Measurements from ENCODE around the gene SLC66A2.
"Not testable (repeated sequence)": the region's sequence is repeated elsewhere in the genome, so short reads cannot be mapped to it uniquely, and the experiment has no call there.

Gene SLC66A2

DNA sequence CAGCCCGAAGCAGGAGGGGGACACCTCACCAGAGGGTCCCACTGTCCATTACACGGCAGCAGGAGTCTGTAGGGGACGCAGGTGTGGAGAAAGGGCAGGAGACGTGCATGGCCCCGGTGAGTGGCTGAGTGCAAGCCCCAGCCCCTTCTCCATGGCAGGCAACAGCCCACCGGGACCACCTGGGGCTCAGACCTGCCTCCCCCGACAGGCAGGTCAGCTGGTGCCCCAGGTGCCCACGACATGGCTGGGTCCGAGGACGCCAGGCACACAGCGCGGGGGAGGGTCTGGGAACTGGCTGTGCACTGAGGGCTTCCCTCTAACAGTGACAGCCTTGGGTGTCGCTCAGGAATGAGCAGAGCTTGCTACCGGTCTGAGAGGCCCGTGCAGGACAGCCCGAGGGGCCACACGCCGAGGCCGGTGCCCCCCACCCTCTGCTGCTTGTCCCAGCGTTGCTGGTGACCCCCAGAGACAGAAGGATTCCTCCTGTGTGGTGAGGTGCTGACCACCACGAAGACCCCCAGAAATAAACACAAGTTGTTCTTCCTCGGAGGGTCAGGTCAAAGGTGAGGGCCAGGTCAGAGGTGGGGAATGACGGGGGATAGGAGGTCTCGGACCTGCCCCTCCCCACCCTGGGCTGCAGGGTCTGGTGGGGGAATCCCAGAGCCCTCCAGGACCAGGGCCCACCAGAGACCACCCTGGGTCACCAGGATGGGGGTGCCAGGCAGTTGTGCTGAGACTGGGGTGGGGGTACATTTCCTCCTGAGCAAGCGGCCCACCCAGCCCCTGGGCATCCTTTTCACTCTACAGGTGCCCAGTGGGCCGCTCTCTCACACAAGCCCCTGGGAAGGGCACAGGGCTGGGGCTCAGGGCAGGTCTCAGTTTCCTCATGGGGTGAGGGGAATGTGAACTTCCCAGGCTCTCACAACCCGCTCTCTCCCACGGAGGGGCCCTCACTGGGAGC is 50.6 kb downstream of the SLC66A2 start:
- no peak for DNase-seq

DNA sequence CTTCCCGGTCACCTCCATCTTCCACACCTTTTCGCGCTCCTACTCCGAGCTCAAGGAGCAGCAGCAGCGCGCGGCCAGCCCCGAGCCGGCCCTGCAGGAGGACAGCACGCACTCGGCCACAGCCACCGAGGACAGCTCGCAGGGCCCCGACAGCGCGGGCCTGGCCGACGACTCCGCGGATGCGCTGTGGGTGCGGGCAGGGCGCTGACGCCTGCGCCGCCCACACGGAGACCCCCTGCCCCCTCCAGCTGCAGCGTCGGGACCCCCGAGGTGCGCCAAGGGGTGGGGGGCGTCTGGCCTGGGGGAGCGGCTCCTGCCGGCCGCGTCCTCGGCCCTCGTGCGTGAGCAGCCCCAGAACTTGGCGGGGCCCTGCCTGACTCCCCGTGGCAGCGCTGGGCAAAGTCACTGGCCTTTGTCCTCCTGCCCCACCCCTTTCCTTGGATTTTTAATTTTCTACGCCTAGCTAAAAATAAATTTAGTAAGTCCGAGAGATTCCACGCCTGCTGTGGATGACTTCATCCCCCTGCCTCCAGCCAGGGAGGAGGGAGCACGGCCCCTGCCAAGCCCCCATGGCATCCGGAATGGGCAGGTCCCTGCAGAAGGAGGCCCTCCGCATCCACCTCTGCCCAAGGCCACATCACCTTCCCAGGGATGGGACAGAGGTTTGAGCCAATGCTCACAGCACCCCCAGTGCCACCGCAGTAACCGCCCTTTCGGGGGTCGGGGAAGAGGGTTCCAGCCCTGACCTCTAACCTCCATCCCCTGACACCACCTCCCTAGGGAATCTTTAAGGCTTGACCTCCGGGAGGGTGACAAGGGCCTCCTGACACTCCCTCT is 51.6 kb downstream of the SLC66A2 start:
- no peak for DNase-seq

DNA sequence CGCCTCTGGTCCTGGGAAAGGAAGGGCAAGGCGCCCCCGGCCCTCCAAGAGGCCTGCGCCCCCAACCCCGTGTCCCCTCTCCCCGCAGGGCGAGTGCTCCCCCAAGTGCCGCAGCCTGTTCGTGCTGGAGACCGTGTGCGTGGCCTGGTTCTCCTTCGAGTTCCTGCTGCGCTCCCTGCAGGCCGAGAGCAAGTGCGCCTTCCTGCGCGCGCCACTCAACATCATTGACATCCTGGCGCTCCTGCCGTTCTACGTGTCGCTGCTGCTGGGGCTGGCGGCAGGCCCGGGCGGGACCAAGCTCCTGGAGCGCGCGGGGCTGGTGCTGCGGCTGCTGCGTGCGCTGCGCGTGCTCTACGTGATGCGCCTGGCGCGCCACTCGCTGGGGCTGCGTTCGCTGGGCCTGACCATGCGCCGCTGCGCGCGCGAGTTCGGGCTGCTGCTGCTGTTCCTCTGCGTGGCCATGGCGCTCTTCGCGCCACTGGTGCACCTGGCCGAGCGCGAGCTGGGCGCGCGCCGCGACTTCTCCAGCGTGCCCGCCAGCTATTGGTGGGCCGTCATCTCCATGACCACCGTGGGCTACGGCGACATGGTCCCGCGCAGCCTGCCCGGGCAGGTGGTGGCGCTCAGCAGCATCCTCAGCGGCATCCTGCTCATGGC is 52.4 kb downstream of the SLC66A2 start:
- no peak for DNase-seq

DNA sequence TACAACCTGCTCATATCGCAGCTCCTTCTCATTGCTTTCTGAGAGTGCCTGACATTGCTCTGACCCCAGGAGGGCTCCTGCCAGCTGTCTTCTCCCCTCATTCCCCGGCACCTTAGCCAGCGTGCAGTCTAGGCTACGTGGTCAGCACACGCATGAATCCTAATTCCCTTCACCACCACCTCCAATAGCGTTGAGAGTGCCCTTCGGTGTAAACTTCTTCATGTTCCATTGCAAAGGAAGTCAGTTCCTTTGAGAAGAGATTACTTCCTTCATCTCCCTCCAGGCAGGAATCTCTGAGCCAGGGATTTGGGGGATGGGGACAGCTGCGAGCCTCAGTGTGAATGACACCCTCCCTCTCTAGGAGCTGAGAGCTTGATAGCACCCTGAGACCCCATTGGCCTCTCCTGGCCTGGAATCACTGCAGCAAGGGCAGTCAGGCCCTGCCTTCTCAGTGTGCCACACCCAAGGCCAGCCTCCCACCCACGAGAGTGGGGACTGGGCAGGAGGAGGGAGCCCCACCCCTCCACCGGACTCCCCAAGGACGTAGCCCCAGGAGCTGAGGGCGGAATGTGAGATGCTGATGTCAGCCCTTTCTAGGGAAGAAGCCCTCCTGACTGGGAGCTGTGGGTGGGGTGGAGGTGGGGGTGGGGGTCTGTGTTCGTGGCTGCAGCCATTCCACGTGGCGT is 53.4 kb downstream of the SLC66A2 start:
- DNase-seq, result no peak

DNA sequence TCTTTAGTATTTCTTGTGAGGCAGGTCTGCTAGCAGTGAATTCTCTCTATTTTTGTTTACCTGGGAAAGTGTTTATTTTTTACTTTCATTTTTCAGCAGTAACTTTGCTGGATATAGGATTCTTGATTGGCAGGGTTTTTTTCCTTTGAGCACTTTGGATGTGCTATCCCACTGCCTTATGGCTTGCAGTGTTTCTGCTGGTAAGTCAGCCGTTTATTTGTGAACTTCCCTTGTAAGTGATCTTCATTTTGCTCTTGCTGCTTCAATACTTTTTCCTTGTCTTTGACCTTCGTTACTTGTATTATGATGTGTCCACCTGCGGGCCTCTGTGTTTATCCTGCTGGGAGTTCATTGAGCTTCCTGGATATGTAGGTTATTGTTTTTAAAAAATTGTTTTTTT is 54.7 kb downstream of the SLC66A2 start:
- DNase-seq, result no peak

DNA sequence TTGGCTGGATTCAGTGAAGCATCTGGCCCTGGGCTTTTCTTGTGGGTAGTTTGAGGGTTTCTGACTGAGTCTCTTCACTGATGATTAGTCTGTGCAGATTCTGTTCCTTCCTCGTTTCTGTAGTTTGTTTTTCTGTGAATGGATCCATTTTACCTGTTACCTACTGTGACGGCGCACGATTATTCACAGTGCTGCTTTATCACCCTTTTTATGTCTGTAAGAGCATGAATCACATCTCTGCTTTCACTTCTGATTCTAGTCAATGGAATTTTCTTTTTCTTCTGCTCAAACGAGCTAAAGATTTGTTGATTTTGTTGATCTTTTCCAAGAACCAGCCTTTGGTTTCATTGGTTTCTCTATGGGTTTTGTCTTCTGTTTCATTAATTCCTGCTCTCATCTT is 60.8 kb downstream of the SLC66A2 start:
- no peak for DNase-seq

DNA sequence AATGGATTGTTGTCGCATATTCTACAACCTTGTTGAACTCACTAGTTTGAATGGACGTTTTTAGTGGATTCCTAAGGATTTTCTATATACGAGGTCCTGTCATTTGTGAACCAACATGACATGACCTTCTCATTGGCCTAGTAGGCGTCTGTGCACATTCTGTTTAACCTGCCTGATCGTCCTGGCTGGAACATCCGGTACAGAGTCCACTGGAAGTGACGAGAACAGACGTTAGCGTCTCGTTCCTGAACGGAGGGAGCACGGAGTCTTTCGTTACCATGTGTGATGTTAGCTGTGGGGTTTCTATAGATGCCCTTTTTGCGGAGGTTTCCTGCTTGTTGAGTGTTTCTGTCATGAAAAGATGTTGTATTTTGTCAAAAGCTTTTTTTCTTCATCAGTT is 61.9 kb downstream of the SLC66A2 start:
- DNase-seq, result no peak

DNA sequence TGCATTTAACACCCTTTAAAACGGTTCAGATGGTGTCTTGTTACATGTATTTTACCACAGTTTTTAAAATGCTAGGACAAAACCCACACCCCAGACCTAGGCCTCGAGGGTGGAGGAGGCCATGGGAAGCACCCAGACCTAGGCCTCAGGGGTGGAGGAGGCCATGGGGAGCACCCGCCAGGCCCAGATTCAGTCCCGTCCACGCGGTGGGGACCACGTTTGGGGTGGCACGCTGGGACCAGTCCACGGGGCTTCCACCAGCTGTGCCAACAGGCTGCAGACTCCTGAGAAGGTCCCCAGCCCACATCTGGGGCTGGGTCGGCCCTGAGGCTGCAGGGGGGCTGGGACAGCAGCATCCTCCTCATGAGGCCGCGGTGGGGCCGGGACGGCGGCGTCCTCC is 63.4 kb downstream of the SLC66A2 start:
- DNase-seq, result no peak

DNA sequence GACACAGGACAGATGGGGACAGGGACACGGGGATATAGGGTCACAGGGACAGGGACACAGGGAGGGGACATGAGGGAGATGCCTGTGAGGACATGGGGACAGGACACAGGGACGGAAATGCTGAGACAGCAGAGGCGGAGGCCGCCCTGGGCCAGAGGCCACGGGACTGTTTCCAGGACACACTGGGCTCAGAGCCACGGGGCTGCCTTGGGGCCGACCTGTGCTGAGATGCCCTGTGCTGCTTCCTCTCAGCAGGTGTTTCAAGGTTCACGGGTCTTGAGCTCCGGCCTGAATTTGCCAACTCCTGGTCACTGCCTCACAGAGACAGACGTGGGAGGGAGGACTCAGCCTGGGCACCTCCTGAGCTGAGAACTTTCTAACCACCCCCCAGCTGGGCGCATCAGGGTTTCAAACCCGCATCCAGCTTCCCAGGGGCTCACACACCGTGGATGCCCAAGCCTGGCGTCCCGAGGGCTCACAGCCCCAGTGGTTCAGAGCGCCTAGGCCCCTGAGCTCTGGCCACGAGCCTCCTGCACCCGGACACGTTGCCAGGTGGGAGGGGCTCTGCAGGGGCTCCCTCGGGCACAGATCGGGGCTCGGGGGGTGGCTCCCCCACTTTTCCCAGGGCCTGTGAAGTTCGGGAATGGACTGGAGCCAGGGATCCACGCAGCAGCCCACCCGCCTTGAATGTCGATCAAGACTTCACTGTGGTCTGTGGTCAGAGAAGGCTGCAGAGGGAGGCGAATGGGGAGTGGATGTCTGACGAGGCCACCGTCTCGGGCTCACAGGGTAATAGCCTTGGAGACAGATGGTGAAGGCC is 64.1 kb downstream of the SLC66A2 start:
- no peak for DNase-seq

DNA sequence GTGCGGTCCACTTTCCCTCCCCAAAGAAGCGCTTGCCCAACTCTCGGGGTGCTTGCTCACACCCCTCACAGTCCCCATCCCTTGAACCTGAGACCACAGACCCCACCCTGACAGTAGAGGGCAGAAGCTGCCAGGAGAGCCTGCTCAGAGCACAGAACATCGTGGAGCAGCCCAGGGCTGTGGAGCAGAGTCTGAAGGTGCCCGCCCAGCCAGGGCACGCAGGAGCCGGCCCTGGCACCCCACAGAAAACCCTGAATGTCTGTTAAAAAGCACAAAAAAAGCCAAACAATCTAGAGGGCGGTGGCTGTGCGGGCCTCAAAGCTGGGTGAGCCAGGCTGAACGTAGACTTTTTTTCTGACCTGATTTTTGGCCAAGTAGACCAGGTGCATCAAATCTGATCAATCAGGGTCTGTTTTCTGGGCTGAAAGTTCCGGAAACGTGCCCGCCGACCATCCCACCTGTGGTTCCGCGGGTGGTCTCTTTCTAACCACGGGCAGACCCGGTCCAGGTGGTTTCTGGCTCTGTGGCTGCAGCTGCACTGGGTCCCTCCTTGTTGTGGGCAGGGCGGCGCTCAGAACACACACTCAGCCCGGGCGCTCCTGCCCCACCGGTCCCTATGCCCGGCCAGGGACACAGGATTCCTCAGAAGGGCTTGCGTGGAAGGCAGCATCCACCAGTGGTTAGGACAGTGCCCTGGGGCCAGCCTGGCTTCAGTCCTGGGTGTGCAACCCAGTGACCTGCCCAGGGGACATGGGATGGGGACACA is 66.3 kb downstream of the SLC66A2 start:
- DNase-seq, result no peak

DNA sequence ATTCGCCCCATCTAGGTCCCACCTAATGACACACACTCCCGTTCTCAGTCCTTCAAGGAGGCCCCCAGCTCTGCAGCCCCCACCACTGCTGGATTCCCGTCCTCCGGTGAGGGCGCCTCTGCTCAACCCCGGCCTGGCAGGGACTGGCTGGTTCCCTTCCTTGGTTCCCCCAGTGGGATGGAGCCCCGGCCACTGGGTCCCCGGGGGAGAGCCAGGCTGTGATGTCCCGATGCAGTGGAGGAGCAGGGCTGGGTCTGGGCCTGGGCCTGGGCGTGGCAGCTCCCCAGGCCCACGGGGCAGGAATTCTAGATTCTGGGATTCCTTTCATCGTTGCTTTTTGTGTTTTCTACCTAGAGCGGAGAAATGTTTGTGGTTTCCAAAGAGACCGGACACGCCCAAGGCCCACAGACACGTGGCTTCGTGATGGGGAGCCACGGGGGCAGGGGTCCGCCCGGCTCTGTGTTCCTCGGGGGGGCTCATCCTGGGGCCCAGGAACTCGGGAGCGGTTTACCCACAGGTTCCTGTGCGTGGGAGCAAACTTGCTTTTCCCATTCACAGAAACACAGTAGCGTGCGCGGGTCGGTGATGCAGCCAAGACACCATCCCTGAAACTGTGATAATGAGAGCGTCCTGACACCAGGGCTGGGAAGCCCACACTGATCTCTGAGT is 67.0 kb downstream of the SLC66A2 start:
- DNase-seq, result no peak

DNA sequence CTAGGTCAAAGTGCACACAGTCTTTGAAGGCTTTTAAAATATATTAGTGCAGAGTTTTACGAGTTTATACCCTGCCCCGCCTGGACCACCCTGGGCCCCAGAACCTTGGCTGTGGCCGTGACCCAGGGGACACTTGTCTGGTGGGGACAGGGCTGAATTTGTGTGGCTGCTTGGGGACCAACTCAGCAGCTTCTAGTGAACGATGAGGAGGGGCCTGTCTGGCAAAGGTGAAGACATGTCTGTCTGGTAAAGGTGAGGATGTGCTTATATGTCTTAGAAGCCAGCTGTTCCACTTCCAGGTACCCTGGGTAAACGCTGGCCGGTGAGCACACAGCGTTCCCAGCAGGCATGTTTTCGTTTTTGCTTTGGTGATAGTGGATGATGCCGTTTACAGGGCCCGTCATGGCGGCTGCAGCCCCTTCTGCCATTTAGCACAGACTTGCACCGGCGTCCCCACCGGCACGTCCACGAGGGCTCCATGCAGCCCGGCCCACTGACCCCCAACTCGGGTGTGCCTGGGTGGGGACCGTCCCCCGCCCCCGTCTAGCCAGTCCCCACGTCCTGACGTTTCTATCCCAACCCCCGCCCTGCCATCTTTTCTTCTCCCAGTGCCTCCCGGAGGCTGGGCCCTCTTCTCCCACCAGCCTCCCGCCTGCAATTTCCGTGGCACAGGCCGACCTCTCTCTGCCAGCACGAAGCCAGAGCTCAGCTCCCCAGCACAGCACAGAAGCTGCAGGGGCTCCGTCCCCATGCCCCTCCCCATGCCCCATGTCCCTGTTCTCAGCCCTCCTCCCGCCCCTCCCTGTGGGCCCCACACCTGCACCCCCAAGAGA is 67.8 kb downstream of the SLC66A2 start:
- no peak for DNase-seq

DNA sequence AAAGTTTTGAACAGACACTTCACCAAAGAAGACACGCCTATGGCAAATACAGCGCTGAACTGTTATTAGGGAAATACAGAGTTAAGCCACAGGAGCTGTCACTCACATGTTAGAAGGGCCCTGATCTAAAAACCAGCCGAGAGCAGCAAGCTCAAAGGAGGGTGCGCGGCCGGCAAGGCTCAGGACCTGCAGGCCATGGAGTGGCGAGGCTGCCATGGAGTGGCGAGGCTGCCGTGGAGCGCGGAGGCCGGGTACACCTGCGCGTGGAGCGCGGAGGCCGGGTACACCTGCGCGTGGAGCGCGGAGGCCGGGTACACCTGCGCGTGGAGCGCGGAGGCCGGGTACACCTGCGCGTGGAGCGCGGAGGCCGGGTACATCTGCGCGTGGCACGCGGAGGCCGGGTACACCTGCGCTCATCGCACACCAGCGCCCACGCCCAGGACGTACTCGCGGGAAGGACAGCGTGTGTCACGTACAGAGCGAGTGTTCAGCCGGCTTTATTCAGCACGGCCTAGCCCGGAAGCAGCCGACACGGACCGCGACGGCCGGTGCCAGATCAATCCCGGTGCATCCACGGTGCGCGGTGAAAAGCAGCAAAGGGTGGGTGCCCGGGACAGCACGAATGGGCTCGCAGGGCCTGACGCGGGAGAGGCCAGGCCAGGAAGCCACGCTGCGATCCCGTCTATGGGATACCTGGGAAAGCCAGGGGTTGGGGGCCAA is 68.8 kb downstream of the SLC66A2 start:
- no peak for DNase-seq

DNA sequence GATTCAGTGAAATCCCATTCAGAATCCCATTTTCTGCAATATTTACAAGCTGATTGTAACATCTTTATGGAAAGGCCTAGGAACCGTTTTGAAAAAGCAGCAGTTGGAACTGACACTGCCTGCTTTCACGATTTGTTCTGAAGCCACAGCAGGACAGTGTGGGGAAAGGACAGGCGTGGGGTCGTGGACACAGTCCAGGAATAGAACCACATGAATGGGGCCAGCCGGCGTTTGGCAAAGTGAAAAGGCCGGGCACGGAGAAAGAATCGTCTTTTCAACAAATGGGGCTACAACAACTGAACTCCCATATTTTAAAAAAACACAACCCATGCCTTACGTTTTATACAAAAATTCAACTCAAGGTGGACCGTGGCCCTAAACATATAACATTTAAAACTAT is 69.8 kb downstream of the SLC66A2 start:
- no peak for DNase-seq

DNA sequence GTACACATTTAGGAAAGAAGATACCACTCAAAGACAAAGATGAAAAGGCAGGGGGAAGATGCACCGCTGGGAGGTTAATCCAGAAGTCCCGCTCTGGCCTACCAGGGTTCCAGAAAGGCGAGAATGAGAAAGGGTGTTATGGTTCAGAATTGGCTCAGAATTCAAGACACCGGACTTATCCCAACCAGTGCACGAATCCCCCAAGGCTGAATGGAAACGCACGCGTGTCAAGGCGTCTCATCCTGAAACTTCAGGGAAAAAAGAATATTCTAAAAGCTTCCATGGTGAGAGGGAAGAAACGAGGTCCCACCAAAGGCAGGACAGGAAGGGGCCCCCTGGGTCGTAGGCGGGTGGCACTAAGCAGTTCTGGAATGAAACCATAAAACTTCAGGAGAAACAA is 71.9 kb downstream of the SLC66A2 start:
- DNase-seq, result no peak

DNA sequence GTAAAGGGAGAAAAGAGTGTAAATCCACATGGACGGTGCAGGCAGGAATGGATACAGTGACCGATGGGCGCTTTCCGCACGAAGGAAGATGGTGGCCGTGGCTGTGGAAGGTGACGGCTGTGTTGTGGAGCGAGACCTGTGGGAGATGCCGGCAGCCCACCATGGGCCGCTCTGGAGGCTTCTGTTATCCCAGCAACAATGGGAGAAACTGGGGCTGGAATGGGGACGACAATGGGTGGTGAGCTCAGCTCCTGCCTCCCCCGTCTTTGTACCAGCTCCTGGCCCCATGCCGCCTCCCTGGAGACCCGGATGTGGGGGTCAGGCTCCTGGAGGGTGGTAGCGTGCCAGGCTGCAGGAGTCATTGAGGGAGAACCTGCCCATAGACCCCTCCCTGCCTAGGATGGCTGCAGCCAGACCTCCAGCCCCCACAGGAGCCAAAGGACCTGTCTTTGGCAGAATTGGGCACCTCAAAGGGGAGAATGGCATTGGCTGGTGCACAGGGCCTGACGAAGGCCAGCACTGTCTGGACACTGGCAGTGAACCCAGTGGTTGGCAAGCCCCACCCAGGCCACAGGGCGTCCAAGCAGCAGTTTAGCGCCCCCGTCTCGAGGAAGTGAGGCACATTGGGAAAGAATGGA is 72.6 kb downstream of the SLC66A2 start:
- DNase-seq, result no peak

DNA sequence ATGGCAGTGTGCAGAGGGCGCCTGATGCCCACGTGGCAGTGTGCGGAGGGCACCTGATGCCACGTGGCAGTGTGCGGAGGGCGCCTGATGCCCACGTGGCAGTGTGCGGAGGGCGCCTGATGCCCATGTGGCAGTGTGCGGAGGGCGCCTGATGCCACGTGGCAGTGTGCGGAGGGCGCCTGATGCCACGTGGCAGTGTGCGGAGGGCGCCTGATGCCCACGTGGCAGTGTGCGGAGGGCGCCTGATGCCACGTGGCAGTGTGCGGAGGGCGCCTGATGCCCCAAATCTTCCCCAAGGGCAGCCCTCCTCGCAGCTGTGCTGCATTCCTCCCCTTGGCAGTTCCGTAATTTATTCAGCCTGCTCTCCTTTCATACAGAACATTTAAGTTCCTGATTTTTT is 73.2 kb downstream of the SLC66A2 start:
- not testable (repeated sequence) for DNase-seq

Data from NCI-H226 (cell line).